Measurements from ENCODE around the gene CPT2.

The CPT2 gene

DNA sequence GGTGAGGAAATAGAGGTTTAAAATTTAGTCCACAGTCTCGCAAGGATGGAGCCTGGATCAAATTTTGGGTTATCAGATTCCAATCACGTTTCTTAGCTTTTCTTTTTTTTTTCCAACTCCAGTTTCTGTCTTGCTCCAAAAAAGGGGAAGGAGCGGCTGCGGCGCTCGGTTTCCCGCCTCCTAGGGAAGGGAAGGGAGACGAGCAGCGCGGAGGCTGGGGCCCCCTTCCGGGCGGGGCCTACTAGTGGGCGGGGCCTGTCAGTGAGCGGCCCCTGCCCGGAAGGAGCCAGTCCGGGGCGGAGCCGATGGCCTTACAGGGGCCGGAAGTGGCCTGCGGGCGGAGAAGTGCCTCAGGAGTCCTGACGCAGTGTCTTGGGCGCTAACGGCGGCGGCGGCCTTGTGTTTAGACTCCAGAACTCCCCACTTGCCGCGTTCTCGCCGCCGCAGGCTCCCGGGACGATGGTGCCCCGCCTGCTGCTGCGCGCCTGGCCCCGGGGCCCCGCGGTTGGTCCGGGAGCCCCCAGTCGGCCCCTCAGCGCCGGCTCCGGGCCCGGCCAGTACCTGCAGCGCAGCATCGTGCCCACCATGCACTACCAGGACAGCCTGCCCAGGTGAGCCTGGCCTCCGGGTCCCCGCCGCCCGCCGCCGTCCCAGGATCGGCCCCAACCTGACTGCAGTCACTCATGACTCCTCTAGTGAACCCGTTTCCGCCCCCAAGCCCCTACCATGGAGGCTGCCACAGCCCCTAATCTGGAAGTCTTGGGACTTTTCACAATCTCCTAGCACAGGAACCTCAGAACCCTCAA is at the start of gene CPT2:
CPT2 (plus strand) TSS at position 340 of the 806 bp plus-strand sequence; CDS start at position 460, 120 bp downstream.
- DNase-seq (ENCODE audit: low read depth), result peak; percentile 93

DNA sequence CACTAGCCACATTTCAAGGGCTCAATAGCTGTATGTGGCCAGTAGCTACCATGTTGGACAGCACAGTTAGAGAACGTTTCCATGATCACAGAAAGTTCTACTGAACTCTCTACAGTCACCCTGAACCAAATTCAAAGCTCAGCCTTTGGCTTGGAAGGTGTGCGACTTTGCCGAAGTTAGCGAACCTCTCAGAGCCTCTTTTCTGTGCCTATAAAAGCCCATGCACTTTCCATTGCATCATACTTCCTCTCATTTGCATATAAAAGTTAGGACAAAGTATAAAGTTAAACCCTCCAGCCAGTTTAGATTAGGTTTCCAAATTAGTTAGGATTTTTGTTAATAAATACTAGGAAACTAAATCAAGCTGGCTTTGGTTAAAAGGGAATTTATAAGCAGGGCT is 49.5 kb upstream of the CPT2 start:
- no peak for DNase-seq (ENCODE audit: low read depth)

- DNase-seq (ENCODE audit: low read depth), result no peak
Measured at GRCh38 chr1:53148123-53148522, 48.5 kb upstream of the CPT2 start.

DNA sequence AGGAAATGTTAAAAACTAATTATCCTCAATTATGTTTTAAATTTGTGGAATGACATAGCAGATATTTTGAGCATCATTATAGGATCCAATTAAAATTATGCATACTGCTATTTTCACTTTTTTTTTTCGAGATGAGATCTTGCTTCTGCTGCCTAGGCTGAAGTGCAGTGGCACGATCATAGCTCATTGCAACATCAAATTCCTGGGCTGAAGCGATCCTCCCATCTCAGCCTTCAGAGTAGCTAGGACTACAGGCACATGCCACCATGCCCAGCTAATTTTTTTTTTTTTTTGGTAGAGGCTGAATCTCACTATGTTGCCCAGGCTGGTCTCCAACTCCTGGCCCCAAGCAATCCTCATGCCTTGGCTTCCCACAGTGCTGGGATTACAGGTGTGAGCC is 42.9 kb upstream of the CPT2 start:
- peak; percentile 13 for DNase-seq (ENCODE audit: low read depth)

DNA sequence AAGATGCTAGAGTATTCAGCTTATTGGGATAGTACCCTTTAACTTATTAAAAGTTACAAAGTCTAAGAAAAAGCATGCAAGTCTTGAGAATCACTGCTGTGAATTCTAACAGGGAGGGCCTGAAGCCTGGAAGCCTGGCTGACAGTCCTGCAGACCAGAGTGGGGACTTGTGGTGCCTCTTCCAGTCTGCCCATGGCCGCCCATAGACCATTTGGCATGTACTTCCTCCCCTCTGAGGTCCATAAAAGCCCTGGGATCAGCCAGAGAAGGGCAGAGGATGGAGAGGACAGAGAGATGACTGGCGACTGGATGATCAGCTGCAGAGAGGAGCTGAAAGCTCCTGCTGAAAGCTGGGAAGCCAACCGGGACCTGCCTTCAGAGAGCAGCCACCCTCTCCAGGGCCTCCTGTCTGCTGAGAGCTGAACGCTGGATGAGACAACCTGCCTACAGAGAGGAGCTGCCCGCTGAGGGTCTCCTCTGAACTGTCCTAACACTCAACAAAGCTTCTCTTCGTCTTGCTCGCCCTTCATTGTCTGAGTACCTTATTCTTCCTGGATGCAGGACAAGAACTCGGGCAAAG is 41.7 kb upstream of the CPT2 start:
- no peak for DNase-seq (ENCODE audit: low read depth)

GRCh38 chr1:53155534-53155933 is 41.1 kb upstream of the CPT2 start:
- DNase-seq (ENCODE audit: low read depth), result no peak

- no peak for DNase-seq (ENCODE audit: low read depth)
Measured at GRCh38 chr1:53155945-53156344, 40.7 kb upstream of the CPT2 start.

DNA sequence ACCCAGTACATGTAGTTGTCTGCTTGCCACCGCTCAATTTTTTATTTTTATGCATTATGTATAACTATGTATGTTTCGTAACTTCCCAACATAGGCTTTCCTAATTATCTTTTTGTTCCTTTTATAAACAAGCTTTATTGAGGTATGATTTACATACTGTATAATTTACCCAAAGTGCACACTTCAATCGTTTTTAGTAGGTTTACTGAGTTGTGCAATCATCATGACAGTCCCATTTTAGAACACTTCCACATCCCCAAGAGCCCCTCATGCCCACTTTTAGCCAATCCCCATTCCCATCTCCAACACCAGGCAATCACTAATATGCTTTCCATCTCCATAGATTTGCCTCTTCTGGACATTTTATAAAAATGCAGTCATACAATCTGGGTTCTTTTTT is 39.8 kb upstream of the CPT2 start:
- DNase-seq (ENCODE audit: low read depth), result no peak

- DNase-seq (ENCODE audit: low read depth), result no peak
Measured at GRCh38 chr1:53158900-53159299, 37.7 kb upstream of the CPT2 start.

DNA sequence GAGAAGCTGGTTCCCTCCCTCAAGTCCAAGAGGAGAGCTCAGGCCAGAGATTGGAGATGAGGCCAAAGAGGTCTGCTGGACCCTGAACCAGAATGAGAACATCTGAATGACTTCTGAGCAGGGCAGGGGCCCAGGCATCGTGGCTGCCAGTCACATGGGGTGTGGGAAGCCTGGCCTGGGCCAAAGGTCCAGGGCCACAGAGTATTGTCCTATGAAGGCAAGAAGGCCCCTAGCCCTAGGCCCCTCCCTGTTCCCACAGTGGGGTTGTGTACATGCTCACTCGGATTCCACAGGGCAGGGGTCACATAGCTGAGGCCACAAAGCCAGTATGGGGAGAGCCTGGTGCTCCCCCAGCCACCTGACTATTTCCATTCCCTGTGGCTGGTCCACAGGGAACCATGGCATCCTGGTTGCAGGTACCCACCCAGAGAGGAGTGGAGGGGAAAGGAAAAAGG is 35.7 kb upstream of the CPT2 start:
- DNase-seq (ENCODE audit: low read depth), result no peak

DNA sequence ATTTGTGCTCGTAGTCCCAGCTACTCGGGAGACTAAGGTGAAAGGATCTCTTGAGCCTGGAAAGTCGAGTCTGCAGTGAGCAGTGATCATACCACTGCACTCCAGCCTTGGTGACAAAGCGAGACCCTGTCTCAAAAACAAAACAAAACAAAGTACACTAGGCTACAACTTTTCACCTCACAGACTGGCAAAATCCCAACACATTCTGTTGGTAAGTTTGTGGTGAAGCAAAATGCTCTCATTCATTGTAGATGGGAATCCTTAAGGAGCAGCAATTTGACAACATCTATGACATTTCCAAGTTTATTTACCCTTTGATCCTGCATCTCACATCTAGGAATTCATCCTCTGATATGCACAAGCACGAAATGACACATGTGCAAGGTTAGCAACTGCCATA is 34.0 kb upstream of the CPT2 start:
- DNase-seq (ENCODE audit: low read depth), result no peak

GRCh38 chr1:53163291-53163768 is 33.3 kb upstream of the CPT2 start:
- DNase-seq (ENCODE audit: low read depth), result no peak

DNA sequence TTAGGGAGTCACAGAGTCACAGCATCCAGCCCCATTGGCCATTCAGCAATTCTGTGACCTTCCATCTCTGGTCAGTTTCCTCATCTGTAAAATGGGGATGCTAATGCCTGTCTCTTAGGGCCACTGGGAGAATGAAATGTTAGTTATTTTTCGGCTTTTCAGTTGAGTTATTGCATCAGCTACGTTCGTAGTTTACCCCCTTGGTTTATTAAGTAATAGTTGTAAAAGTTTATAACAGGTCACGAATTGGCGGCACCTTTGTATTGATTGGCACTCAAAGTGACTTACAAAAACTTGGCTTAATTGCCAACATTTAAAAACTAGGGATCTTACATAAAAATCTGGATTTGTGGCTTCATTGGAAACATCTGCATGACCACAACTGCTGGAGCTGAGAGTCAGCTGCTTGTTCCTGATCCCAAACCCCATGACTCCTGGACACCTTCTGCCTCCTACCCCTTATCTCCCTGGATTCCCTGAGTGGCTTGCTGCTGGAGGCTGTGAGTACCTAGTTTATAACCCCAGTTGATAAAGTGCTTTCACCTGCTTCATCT is 31.1 kb upstream of the CPT2 start:
- DNase-seq (ENCODE audit: low read depth), result peak; percentile 26

DNA sequence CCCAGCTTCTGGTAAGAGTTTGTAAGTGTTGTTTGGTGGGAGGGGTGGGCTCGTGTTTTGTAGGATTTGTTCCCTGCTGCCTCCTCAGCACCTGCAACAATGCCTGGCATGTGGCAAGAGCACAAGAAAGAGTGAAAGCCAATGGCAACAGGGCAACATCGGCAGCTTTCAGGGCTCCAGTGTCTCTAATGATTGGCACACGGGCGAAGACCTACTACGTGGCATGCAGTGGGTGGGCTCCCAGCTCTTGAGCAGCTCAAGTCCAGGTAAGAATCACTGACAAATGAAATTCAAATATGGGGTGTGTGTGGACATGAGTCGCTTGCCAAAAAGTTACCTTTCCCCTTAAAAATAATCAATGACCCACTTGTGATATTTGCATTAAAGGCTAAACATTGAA is 30.3 kb upstream of the CPT2 start:
- DNase-seq (ENCODE audit: low read depth), result no peak

DNA sequence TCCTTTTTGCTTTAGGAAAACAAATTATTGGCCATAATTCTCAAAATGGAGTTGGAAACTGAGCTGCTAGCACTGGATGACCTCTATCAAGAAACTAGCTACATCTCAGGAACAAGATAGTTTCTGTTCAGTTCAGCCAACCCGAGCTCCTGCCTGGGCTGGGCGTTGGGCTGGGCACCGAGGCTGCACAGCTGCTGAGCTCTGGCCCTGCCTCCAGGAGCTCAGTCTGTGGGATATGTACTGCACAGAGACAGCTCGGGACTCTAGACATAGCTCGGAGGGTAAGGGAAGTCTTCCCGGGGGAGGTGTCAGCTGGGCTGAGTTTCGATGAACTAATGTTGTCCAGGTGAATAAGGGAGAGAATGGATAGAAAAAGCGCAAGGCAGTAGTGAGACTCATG is 29.7 kb upstream of the CPT2 start:
- no peak for DNase-seq (ENCODE audit: low read depth)

- DNase-seq (ENCODE audit: low read depth), result peak; percentile 48
Measured at GRCh38 chr1:53172426-53173128, 24.0 kb upstream of the CPT2 start.

- DNase-seq (ENCODE audit: low read depth), result no peak
Measured at GRCh38 chr1:53174971-53175913, 21.4 kb upstream of the CPT2 start.

GRCh38 chr1:53176452-53177208 is 20.0 kb upstream of the CPT2 start:
- DNase-seq (ENCODE audit: low read depth), result no peak

- no peak for DNase-seq (ENCODE audit: low read depth)
Measured at GRCh38 chr1:53180226-53180625, 16.4 kb upstream of the CPT2 start.

- DNase-seq (ENCODE audit: low read depth), result no peak
Measured at GRCh38 chr1:53180951-53181350, 15.7 kb upstream of the CPT2 start.

GRCh38 chr1:53182111-53182593 is 14.5 kb upstream of the CPT2 start:
- peak; percentile 52 for DNase-seq (ENCODE audit: low read depth)

Measured in fibroblast of gingiva (primary cell).